ENCODE results near the gene CCDC141.

The CCDC141 gene

DNA sequence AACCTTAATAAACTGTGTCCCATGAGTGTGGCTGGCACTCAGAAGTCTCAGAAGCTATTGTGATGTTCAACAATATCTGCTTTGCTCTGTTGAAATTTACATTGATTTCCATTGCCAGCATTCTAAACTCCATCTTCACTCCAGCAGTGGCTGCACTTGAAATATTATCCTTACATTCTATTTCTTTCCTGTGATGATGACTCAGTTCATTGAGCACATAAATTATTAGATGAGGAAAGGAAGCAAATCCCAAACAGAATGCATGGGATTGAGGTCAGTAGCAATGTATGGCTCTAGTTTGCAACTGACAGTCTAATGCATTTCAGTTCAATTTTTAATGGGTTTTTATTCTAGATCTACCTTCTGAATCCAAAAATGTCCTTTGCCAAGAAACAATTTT, 150.3 kb downstream of the CCDC141 start:
- Histone ChIP-seq H3K9ac (ENCODE audit: low read length) (no peak overlapping the region), H3F3A (ENCODE audit: insufficient read depth, low read length) (no peaks in the 10 kb centered on the region), H3K4me2 (ENCODE audit: low read depth, low read length) (no peak overlapping the region), H3K27ac (ENCODE audit: low read length) (no peak overlapping the region), H3K36me3 (replicated peaks; ENCODE audit: insufficient read depth, low read length) (no peaks in the 10 kb centered on the region), H3K9me2 (replicated peaks; ENCODE audit: insufficient read depth, low read length) (no peaks in the 10 kb centered on the region), H3K79me2 (ENCODE audit: low read length) (no peaks in the 10 kb centered on the region), H2AFZ (ENCODE audit: low read length) (no peak overlapping the region), H4K20me1 (ENCODE audit: insufficient read depth, low read length) (no peaks in the 10 kb centered on the region), H3K4me1 (ENCODE audit: low read length) (no peaks in the 10 kb centered on the region), H3K27me3 (replicated peaks; ENCODE audit: insufficient read depth, low read length) (no peaks in the 10 kb centered on the region), H3K4me3 (ENCODE audit: low read length) (no peak overlapping the region), H3K9me3 (replicated peaks; ENCODE audit: insufficient read depth, low read length) (no peaks in the 10 kb centered on the region)
- DNase-seq: no peak
- TF ChIP-seq CTCF (IDR thresholded peaks at IDR 0.05; ENCODE audit: low read length) (no peak), EZH2 (optimal IDR thresholded peaks at IDR 0.05; ENCODE audit: low read depth, low read length) (no peak), EZH2phosphoT487 (IDR thresholded peaks at IDR 0.05; ENCODE audit: low read length) (no peak)

GRCh38 chr2:178895872-178896271, 154.1 kb downstream of the CCDC141 start:
- DNase-seq: no peak
- Histone ChIP-seq H3F3A (ENCODE audit: insufficient read depth, low read length) (no peaks in the 10 kb centered on the region), H3K4me2 (ENCODE audit: low read depth, low read length) (no peak overlapping the region), H3K27ac (ENCODE audit: low read length) (no peak overlapping the region), H2AFZ (ENCODE audit: low read length) (no peak overlapping the region), H3K9me2 (replicated peaks; ENCODE audit: insufficient read depth, low read length) (no peaks in the 10 kb centered on the region), H3K4me3 (ENCODE audit: low read length) (no peak overlapping the region), H3K27me3 (replicated peaks; ENCODE audit: insufficient read depth, low read length) (no peaks in the 10 kb centered on the region), H3K79me2 (ENCODE audit: low read length) (no peaks in the 10 kb centered on the region), H3K9me3 (replicated peaks; ENCODE audit: insufficient read depth, low read length) (no peaks in the 10 kb centered on the region), H3K4me1 (ENCODE audit: low read length) (no peaks in the 10 kb centered on the region), H3K36me3 (replicated peaks; ENCODE audit: insufficient read depth, low read length) (no peaks in the 10 kb centered on the region), H3K9ac (ENCODE audit: low read length) (no peak overlapping the region), H4K20me1 (ENCODE audit: insufficient read depth, low read length) (no peaks in the 10 kb centered on the region)
- TF ChIP-seq EZH2 (optimal IDR thresholded peaks at IDR 0.05; ENCODE audit: low read depth, low read length) (no peak), CTCF (IDR thresholded peaks at IDR 0.05; ENCODE audit: low read length) (no peak)

GRCh38 chr2:178895171-178895570, 154.8 kb downstream of the CCDC141 start:
- H4K20me1 ChIP-seq (ENCODE audit: insufficient read depth, low read length): no peaks in the 10 kb centered on the region
- no peak overlapping the region for H3K4me2 ChIP-seq (ENCODE audit: low read depth, low read length)
- H3K9me3 ChIP-seq (replicated peaks; ENCODE audit: insufficient read depth, low read length): no peaks in the 10 kb centered on the region
- no peak overlapping the region for H2AFZ ChIP-seq (ENCODE audit: low read length)
- H3K9me2 ChIP-seq (replicated peaks; ENCODE audit: insufficient read depth, low read length): no peaks in the 10 kb centered on the region
- no peak overlapping the region for H3K4me3 ChIP-seq (ENCODE audit: low read length)
- no peaks in the 10 kb centered on the region for H3F3A ChIP-seq (ENCODE audit: insufficient read depth, low read length)
- H3K79me2 ChIP-seq (ENCODE audit: low read length): no peaks in the 10 kb centered on the region
- DNase-seq: no peak
- TF ChIP-seq CTCF (IDR thresholded peaks at IDR 0.05; ENCODE audit: low read length): no peak
- TF ChIP-seq EZH2phosphoT487 (IDR thresholded peaks at IDR 0.05; ENCODE audit: low read length): no peak
- no peak for TF ChIP-seq EZH2 (optimal IDR thresholded peaks at IDR 0.05; ENCODE audit: low read depth, low read length)
- H3K36me3 ChIP-seq (replicated peaks; ENCODE audit: insufficient read depth, low read length): no peaks in the 10 kb centered on the region
- H3K27ac ChIP-seq (ENCODE audit: low read length): no peak overlapping the region
- no peaks in the 10 kb centered on the region for H3K4me1 ChIP-seq (ENCODE audit: low read length)
- H3K27me3 ChIP-seq (replicated peaks; ENCODE audit: insufficient read depth, low read length): no peaks in the 10 kb centered on the region
- no peak overlapping the region for H3K9ac ChIP-seq (ENCODE audit: low read length)

Measured in MM.1S (cell line).